Prostate gland (tissue), 2 donors: ENCODE results near the gene DGKQ.

Experiments
- CTCF ChIP-seq, 4 experiments: fragments of 200-600 bp in 2 of 4; fragments of 450-650 bp in 2 of 4; sonication (generic) in 2 of 4; IDR thresholded peaks; 1 replicate in 3 of 4; 2 replicates in 1 of 4; pipeline ENCODE4 v1.5.1; 2016 to 2019; ENCODE audit warnings: antibody characterized with exemption in 4 of 4, mild to moderate bottlenecking in 2 of 4, moderate library complexity in 2 of 4
- POLR2AphosphoS5 ChIP-seq: sonication (generic); formaldehyde crosslinking; IDR thresholded peaks from one replicate; pipeline ENCODE4 v1.6.1; 2017; ENCODE audit warnings: antibody characterized with exemption

GRCh38 chr4:1015179-1015578, 41.8 kb upstream of the DGKQ start:
- TF ChIP-seq CTCF (IDR thresholded peaks at IDR 0.05) = no peak
- no peak for TF ChIP-seq POLR2AphosphoS5
